Liver (tissue), 9 donors: ENCODE results near the gene HOXD12. TPM values are rescaled to one million over a fixed set of nuclear protein-coding genes. Genes with fewer than 3 reads are reported as not detected.

Experiments used
- DNase-seq: peaks from one replicate; pipeline ENCODE4 v3.0.0-alpha.2; 2017; ENCODE audit warnings: low spot score
- H3K27ac ChIP-seq, 2 donors: one replicate each; pipeline ENCODE4 v1.7.0; 2013; ENCODE audit warnings: inconsistent platforms in 2 of 2, low read length in 2 of 2, control low read depth in 1 of 2, low read depth in 1 of 2, mild to moderate bottlenecking in 1 of 2
- H3K27me3 ChIP-seq, 4 donors: one replicate each; pipeline versions ENCODE4 v1.6.1 to v1.7.0; 2013; ENCODE audit warnings: low read length in 3 of 4, inconsistent platforms in 1 of 4, mild to moderate bottlenecking in 1 of 4, moderate library complexity in 1 of 4; ENCODE audit not compliant: control insufficient read depth in 4 of 4, insufficient read depth in 4 of 4
- H3K36me3 ChIP-seq, 4 donors: one replicate each; pipeline versions ENCODE4 v1.6.1 to v1.7.0; 2013; ENCODE audit warnings: low read length in 3 of 4, mild to moderate bottlenecking in 3 of 4, low read depth in 1 of 4, moderate library complexity in 1 of 4; ENCODE audit not compliant: control insufficient read depth in 4 of 4, insufficient read depth in 3 of 4
- H3K4me1 ChIP-seq, 4 donors: one replicate each; pipeline versions ENCODE4 v1.6.1 to v1.7.0; 2013; ENCODE audit warnings: low read length in 3 of 4, mild to moderate bottlenecking in 3 of 4, moderate library complexity in 1 of 4; ENCODE audit not compliant: control insufficient read depth in 4 of 4, insufficient read depth in 4 of 4
- H3K4me3 ChIP-seq, 3 donors: one replicate each; pipeline versions ENCODE4 v1.6.1 to v1.7.0; 2013; ENCODE audit warnings: low read length in 3 of 3, control low read depth in 1 of 3, low read depth in 1 of 3, mild to moderate bottlenecking in 1 of 3
- H3K9ac ChIP-seq, 2 donors: one replicate each; pipeline ENCODE4 v1.7.0; 2013; ENCODE audit warnings: low read length in 2 of 2, mild to moderate bottlenecking in 2 of 2, moderate library complexity in 2 of 2, control low read depth in 1 of 2, low read depth in 1 of 2
- H3K9me3 ChIP-seq, 4 donors: one replicate each; pipeline versions ENCODE4 v1.6.1 to v1.7.0; 2013; ENCODE audit warnings: low read length in 3 of 4; ENCODE audit not compliant: control insufficient read depth in 4 of 4
- EGR1 ChIP-seq, 2 donors: IDR thresholded peaks; 2 replicates each; pipeline ENCODE4 v1.6.1; 2016 to 2018; ENCODE audit warnings: antibody characterized with exemption in 2 of 2, low read depth in 2 of 2
- FOXA1 ChIP-seq: IDR thresholded peaks from 2 replicates; pipeline ENCODE4 v1.6.1; 2016; ENCODE audit warnings: antibody characterized with exemption
- FOXA2 ChIP-seq: IDR thresholded peaks from 2 replicates; pipeline ENCODE4 v1.6.1; 2016; ENCODE audit warnings: antibody characterized with exemption
- GABPA ChIP-seq, 2 donors: IDR thresholded peaks in 1 of 2; conservative IDR thresholded peaks in 1 of 2; 2 replicates each; pipeline ENCODE4 v1.6.1; 2016; ENCODE audit warnings: antibody characterized with exemption in 2 of 2, mild to moderate bottlenecking in 1 of 2, moderate library complexity in 1 of 2
- HNF4A ChIP-seq, 2 donors: conservative IDR thresholded peaks; 2 replicates each; pipeline ENCODE4 v1.6.1; 2016; ENCODE audit warnings: antibody characterized with exemption in 2 of 2, mild to moderate bottlenecking in 2 of 2
- HNF4G ChIP-seq: IDR thresholded peaks from 2 replicates; pipeline ENCODE4 v1.6.1; 2016; ENCODE audit warnings: antibody characterized with exemption
- JUND ChIP-seq, 2 donors: IDR thresholded peaks; 2 replicates each; pipeline ENCODE4 v1.6.1; 2016; ENCODE audit warnings: antibody characterized with exemption in 2 of 2
- NR2F2 ChIP-seq: IDR thresholded peaks from 2 replicates; pipeline ENCODE4 v1.6.1; 2016; ENCODE audit warnings: antibody characterized with exemption
- RAD21 ChIP-seq, 2 donors: IDR thresholded peaks; 2 replicates each; pipeline ENCODE4 v1.6.1; 2016; ENCODE audit warnings: antibody characterized with exemption in 2 of 2, mild to moderate bottlenecking in 2 of 2
- RXRA ChIP-seq, 2 donors: IDR thresholded peaks; 2 replicates each; pipeline ENCODE4 v1.6.1; 2017 to 2018; ENCODE audit warnings: antibody characterized with exemption in 2 of 2, mild to moderate bottlenecking in 1 of 2
- SP1 ChIP-seq: IDR thresholded peaks from 2 replicates; pipeline ENCODE4 v1.6.1; 2018; ENCODE audit warnings: antibody characterized with exemption, mild to moderate bottlenecking
- TAF1 ChIP-seq: conservative IDR thresholded peaks from 2 replicates; pipeline ENCODE4 v1.6.1; 2016; ENCODE audit warnings: antibody characterized with exemption, mild to moderate bottlenecking
- YY1 ChIP-seq: IDR thresholded peaks from 2 replicates; pipeline ENCODE4 v1.6.1; 2016; ENCODE audit warnings: antibody characterized with exemption, mild to moderate bottlenecking
- WGBS: extraction: QIAGEN DNeasy Blood & Tissue Kit; methylation state at CpG from one replicate; pipeline ENCODE4 v1.1.7; 2013; 5-methylcytosine and 5-hydroxymethylcytosine counted together
- polyA plus RNA-seq, 2 donors: library from polyadenylated mRNA; stranded (reverse) in 1 of 2; unstranded in 1 of 2; fragments of 200-250 nt in 1 of 2; fragments of >200 nt in 1 of 2; fragmentation: Nextera tagmentation in 1 of 2; extraction: Ambion mirVana in 1 of 2; gene quantifications; one replicate each; pipeline versions ENCODE4 v1.2.1 to v1.2.3, GENCODE V29; 2013 to 2015
- total RNA-seq, 2 donors: library from RNA; depleted of rRNA; stranded (reverse); fragments of >200 nt; gene quantifications; one replicate each; pipeline ENCODE4 v1.2.3, GENCODE V29; 2014
- TF ChIP-seq, protein P1 (sequence below): IDR thresholded peaks from 2 replicates; pipeline ENCODE4 v1.6.1; 2016; ENCODE audit warnings: antibody characterized with exemption
- TF ChIP-seq, protein P2 (sequence below): IDR thresholded peaks from 2 replicates; pipeline ENCODE4 v1.6.1; 2016; ENCODE audit warnings: antibody characterized with exemption
- TF ChIP-seq, protein P3 (sequence below): IDR thresholded peaks from 2 replicates; pipeline ENCODE4 v1.6.1; 2016; ENCODE audit warnings: antibody characterized with exemption, mild to moderate bottlenecking
- TF ChIP-seq, protein P4 (sequence below): fragments of 150-350 bp; IDR thresholded peaks from 2 replicates; pipeline ENCODE4 v1.5.1; 2017; ENCODE audit warnings: improper control_type of control experiment, low read depth, low read length; ENCODE audit not compliant: missing input control
- TF ChIP-seq, protein P5 (sequence below): IDR thresholded peaks from 2 replicates; pipeline ENCODE4 v1.6.1; 2016; ENCODE audit warnings: antibody characterized with exemption
- donor health status: healthy.
- donor health status: healthy.
- donor health status: healthy.
- donor health status: healthy.
- donor health status: healthy.

Gene HOXD12
- total and polyA plus RNA-seq, 4 donors, result not detected

DNA sequence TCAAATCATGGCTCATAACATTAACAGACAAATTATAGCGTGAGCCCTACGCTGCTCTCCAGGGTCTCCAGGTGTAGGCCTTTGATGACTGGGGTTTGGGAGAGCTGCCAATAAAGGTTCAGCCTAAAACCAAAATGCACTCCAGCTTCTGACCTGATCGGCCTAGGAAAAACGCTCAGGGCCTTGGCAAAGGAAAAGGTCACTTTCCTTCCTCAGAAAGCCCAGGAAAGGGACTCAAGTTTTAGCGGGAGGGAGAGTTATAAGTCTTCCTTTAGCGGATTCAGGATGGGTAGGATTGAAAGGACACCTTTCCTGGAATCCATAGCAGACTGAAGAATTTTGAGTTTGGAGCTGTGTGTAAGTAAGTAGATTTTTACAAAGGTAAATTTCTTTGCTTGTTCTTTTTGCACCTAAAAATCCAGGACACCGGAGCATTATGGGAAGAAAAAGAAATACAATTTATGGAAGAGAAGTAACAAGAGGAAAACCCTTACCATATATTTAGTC is 24.6 kb upstream of the HOXD12 start:
- no peaks in the 10 kb centered on the region for H3K9me3 ChIP-seq
- no peak overlapping the region for H3K9ac ChIP-seq
- H3K4me3 ChIP-seq, result no peak overlapping the region
- H3K27me3 ChIP-seq, result peaks cover 0 to 53% (median 34%) of the 10 kb centered on the region in 4 donors
- 18% methylated on average over 7 of the region's 7 CpGs for WGBS
- no peak for DNase-seq
- H3K4me1 ChIP-seq, result peaks cover 0 to 8% (median 3%) of the 10 kb centered on the region in 4 donors
- no peaks in the 10 kb centered on the region for H3K36me3 ChIP-seq
- TF ChIP-seq, protein P1, sequence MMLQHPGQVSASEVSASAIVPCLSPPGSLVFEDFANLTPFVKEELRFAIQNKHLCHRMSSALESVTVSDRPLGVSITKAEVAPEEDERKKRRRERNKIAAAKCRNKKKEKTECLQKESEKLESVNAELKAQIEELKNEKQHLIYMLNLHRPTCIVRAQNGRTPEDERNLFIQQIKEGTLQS, result no peak
- no peak for TF ChIP-seq HNF4A (conservative IDR thresholded peaks at IDR 0.05)
- TF ChIP-seq, protein P2, sequence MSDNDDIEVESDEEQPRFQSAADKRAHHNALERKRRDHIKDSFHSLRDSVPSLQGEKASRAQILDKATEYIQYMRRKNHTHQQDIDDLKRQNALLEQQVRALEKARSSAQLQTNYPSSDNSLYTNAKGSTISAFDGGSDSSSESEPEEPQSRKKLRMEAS, result no peak
- no peak overlapping the region for H3K27ac ChIP-seq

DNA sequence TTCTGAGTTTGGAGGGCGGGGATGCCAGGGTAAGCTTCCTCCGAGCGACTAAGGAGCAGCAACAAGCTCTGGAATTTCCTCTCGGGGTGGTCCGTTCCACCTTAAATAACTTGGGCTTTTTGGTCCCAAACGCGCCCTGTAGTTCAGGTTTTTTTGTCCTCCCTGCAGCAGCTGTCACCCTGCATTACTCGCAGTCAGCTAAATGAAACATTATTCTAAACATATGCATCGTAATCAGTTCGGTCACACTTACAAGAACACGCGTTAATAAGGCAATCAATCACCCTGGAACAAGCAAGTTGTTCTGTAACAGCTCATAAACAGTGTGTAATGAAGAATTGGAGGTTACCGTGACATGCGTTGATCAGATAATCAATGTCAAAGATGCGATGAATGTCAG is 24.1 kb upstream of the HOXD12 start:
- Histone ChIP-seq H3K36me3 (no peaks in the 10 kb centered on the region), H3K9ac (no peak overlapping the region), H3K4me3 (no peak overlapping the region), H3K27me3 (peaks cover 0 to 53% (median 34%) of the 10 kb centered on the region in 4 donors), H3K4me1 (peaks cover 0 to 10% (median 4%) of the 10 kb centered on the region in 4 donors), H3K27ac (no peak overlapping the region), H3K9me3 (peaks cover 0 to 1% (median under 1%) of the 10 kb centered on the region in 4 donors)
- no peak for DNase-seq
- no peak for TF ChIP-seq RAD21 (IDR thresholded peaks at IDR 0.05)
- no peak for TF ChIP-seq GABPA (IDR thresholded peaks at IDR 0.05 in 1 of 2, conservative IDR thresholded peaks at IDR 0.05 in 1 of 2)
- TF ChIP-seq, protein P1, result no peak
- WGBS, result 9% methylated on average over 15 of the region's 15 CpGs

DNA sequence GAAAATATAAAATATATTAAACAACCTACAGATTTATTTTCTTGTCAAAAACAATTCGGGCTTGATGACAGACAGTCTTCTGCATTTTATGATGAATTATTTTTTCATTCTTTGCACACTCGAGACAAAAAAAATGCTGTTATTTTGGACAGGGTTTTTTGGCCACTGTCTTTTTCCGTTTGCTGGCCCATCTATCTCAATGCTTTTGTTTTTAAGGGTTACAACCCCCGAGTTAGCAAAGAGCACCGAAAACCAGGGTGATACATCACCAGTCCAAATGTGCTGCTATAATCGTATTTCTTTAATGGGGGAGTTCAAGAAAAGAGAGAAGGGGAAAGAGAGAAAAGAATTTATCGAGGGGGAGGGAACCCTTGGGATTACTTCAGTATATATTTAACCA is 23.5 kb upstream of the HOXD12 start:
- peaks cover 0 to 7% (median 2%) of the 10 kb centered on the region in 4 donors for H3K9me3 ChIP-seq
- H3K4me3 ChIP-seq, result no peak overlapping the region
- WGBS, result 18% methylated on average over 7 of the region's 7 CpGs
- H3K9ac ChIP-seq, result no peak overlapping the region
- H3K27ac ChIP-seq, result no peak overlapping the region
- no peaks in the 10 kb centered on the region for H3K36me3 ChIP-seq
- H3K27me3 ChIP-seq, result peaks cover 0 to 57% (median 34%) of the 10 kb centered on the region in 4 donors
- peaks cover 0 to 16% (median 4%) of the 10 kb centered on the region in 4 donors for H3K4me1 ChIP-seq
- no peak for DNase-seq
- TF ChIP-seq, protein P1, result no peak
- TF ChIP-seq TAF1, result no peak
- TF ChIP-seq EGR1 (IDR thresholded peaks at IDR 0.05; ENCODE audit: low read depth in 2 of 2), result no peak
- TF ChIP-seq, protein P3, sequence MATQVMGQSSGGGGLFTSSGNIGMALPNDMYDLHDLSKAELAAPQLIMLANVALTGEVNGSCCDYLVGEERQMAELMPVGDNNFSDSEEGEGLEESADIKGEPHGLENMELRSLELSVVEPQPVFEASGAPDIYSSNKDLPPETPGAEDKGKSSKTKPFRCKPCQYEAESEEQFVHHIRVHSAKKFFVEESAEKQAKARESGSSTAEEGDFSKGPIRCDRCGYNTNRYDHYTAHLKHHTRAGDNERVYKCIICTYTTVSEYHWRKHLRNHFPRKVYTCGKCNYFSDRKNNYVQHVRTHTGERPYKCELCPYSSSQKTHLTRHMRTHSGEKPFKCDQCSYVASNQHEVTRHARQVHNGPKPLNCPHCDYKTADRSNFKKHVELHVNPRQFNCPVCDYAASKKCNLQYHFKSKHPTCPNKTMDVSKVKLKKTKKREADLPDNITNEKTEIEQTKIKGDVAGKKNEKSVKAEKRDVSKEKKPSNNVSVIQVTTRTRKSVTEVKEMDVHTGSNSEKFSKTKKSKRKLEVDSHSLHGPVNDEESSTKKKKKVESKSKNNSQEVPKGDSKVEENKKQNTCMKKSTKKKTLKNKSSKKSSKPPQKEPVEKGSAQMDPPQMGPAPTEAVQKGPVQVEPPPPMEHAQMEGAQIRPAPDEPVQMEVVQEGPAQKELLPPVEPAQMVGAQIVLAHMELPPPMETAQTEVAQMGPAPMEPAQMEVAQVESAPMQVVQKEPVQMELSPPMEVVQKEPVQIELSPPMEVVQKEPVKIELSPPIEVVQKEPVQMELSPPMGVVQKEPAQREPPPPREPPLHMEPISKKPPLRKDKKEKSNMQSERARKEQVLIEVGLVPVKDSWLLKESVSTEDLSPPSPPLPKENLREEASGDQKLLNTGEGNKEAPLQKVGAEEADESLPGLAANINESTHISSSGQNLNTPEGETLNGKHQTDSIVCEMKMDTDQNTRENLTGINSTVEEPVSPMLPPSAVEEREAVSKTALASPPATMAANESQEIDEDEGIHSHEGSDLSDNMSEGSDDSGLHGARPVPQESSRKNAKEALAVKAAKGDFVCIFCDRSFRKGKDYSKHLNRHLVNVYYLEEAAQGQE, result no peak
- TF ChIP-seq, protein P2, result no peak
- TF ChIP-seq RXRA (IDR thresholded peaks at IDR 0.05), result no peak
- TF ChIP-seq, protein P4, sequence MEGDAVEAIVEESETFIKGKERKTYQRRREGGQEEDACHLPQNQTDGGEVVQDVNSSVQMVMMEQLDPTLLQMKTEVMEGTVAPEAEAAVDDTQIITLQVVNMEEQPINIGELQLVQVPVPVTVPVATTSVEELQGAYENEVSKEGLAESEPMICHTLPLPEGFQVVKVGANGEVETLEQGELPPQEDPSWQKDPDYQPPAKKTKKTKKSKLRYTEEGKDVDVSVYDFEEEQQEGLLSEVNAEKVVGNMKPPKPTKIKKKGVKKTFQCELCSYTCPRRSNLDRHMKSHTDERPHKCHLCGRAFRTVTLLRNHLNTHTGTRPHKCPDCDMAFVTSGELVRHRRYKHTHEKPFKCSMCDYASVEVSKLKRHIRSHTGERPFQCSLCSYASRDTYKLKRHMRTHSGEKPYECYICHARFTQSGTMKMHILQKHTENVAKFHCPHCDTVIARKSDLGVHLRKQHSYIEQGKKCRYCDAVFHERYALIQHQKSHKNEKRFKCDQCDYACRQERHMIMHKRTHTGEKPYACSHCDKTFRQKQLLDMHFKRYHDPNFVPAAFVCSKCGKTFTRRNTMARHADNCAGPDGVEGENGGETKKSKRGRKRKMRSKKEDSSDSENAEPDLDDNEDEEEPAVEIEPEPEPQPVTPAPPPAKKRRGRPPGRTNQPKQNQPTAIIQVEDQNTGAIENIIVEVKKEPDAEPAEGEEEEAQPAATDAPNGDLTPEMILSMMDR, result no peak
- TF ChIP-seq NR2F2, result no peak
- TF ChIP-seq FOXA2, result no peak
- TF ChIP-seq HNF4A (conservative IDR thresholded peaks at IDR 0.05), result no peak
- TF ChIP-seq, protein P5, sequence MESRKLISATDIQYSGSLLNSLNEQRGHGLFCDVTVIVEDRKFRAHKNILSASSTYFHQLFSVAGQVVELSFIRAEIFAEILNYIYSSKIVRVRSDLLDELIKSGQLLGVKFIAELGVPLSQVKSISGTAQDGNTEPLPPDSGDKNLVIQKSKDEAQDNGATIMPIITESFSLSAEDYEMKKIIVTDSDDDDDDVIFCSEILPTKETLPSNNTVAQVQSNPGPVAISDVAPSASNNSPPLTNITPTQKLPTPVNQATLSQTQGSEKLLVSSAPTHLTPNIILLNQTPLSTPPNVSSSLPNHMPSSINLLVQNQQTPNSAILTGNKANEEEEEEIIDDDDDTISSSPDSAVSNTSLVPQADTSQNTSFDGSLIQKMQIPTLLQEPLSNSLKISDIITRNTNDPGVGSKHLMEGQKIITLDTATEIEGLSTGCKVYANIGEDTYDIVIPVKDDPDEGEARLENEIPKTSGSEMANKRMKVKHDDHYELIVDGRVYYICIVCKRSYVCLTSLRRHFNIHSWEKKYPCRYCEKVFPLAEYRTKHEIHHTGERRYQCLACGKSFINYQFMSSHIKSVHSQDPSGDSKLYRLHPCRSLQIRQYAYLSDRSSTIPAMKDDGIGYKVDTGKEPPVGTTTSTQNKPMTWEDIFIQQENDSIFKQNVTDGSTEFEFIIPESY, result no peak
- no peak for TF ChIP-seq SP1
- no peak for TF ChIP-seq RAD21 (IDR thresholded peaks at IDR 0.05)
- no peak for TF ChIP-seq GABPA (IDR thresholded peaks at IDR 0.05 in 1 of 2, conservative IDR thresholded peaks at IDR 0.05 in 1 of 2)
- TF ChIP-seq YY1, result no peak
- TF ChIP-seq JUND (IDR thresholded peaks at IDR 0.05), result no peak
- TF ChIP-seq FOXA1, result no peak
- TF ChIP-seq HNF4G, result no peak
